ENCODE results near the gene LRFN2. TPM values are rescaled to one million over a fixed set of nuclear protein-coding genes. Genes with fewer than 3 reads are reported as not detected.

LRFN2 gene
- total RNA-seq, 1 experiment from 2014 or later = not detected

DNA sequence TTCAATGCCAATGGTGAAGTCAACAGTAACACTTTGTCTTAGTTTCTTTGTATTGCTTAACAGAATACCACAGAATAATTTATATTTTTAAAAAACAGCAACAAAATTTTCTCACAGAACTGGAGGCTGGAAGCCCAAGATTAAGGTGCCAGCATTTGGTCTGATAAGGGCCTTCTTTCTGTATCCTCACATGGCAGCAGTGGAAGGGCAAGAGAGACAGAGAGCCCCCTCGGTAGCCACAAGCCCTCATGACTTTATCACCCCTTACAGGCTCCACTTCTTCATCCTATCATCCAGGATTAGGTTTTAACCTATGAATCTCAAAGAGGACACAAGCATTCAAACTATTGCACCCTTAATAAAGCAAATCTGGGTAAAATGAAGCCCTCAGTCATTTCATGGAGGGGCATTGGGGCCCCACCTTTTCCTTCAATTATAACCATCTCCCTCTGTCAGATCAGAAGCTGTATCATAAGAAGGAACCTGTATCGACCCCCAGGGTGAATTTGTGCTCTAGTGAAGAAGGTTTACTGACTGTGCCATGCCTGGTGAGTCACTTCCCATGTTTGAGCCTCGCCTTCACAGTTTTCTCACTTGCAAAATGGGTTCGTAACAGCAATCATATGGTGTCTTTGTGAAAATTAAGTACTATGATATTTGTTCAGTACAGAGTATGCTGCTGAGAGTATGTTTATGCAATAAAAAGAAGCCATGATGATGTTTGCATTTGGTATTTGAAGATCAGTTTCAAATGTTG lies 178.2 kb downstream of the LRFN2 start:
- in situ Hi-C loops (cut with HindIII; ENCODE audit: low pct_unique_long_range_greater_than_20kb, low sequenced_read_pairs) = no loop called here
- no peak for DNase-seq (ENCODE audit: low read depth, low spot score)

DNA sequence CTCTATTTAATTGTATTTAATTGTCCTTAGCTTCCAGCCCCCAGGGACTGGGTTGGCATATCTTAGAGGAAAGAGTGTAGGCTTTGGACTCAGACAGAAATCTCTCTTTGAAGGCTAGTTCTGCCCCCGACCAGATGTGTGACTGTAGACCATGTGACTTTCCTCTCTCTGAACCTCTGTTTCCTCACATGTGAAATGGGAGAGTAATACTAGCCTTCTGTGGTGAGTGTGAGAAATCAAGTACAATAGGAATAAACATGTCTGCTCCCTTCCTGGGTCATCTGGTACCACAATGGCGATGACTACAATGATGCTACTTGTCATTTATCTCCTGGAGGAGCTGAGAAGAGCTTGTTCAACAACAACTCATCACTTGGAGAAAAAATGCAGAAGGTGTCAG lies 179.9 kb downstream of the LRFN2 start:
- in situ Hi-C loops (cut with HindIII; ENCODE audit: low pct_unique_long_range_greater_than_20kb, low sequenced_read_pairs) = no loop called here
- DNase-seq (ENCODE audit: low read depth, low spot score) = no peak

GRCh38 chr6:40406175-40406574 lies 181.0 kb downstream of the LRFN2 start:
- in situ Hi-C loops (cut with HindIII; ENCODE audit: low pct_unique_long_range_greater_than_20kb, low sequenced_read_pairs) = no loop called here
- DNase-seq (ENCODE audit: low read depth, low spot score) = no peak

DNA sequence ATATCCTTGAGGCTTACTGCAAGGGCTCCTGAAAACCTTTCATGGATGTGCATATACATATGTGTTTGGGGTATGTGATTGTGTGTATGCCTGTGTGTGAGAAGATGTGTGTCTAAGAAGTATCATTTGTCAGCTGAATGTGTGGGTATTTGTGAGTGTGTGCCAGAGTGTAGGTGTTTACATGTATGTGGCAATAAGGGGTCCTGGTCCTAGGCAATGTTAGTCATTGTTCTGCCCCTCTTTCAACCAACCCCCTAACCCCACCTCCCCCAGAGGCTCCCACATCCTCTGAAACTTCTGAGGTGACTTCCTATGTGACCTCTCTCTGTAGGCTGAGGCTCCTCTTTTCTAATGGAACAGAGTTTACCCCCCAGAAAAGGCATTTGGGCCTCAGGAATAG lies 186.4 kb downstream of the LRFN2 start:
- in situ Hi-C loops (cut with HindIII; ENCODE audit: low pct_unique_long_range_greater_than_20kb, low sequenced_read_pairs) = no loop called here
- DNase-seq (ENCODE audit: low read depth, low spot score) = no peak

DNA sequence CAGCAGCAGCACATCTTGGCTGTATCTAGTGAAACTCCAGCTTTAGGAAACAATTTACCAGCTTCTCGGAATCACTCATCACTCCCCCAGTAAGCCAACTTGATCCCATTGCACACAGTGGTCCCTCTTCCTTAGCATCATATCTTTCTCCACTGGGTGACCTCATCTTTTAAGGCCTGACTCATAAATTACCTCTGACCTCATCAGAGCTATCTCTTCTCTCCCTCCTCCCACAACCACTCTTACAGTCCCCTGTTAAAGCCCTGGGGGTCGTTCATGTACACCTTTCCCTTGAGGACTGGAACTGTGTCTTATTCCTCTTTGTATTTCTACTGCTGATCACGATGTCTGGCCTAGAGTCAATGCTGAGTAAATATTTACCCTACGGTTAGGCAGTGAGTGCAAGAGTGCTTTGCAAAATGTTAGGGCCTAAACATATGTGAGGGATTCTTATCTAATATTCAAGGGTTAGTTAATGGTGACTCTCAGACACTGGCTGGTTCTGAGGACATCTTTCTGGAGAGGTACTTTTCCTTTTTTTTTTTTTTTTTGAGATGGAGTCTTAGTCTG lies 187.2 kb downstream of the LRFN2 start:
- DNase-seq (ENCODE audit: low read depth, low spot score) = no peak
- in situ Hi-C loops (cut with HindIII; ENCODE audit: low pct_unique_long_range_greater_than_20kb, low sequenced_read_pairs) = no loop called here

DNA sequence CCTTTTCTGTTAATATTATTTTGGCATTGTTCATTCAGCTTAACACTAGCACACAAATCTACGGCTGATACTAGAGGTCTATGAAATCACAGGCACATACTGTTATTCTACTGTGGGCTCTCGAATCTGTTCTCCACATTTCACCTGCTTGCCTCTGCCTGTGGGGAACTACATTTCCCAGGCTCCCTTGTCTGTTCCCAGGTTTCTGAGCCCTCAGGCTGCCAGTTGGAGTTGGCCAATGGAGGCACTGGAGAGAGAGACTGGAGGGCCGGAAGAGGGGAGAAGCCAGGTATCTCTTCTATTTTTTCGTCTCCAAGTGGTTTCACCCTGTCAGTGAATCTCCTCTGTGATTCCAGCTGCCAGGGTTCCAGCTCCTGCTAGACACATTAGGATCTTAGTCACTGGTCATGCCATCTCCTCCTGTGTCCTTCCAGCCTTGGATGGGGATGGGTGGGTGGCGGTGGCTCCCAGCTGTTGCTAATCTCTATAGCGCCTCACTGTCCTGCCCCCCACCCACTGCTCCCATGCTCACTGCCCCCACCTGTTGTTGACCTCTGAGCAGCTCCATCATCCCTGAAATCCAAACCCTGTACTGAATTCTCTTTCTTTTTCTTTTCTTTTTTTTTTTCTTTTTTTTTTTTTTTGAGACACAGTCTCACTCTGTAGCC lies 188.2 kb downstream of the LRFN2 start:
- peak; percentile 30 for DNase-seq (ENCODE audit: low read depth, low spot score)
- in situ Hi-C loops (cut with HindIII; ENCODE audit: low pct_unique_long_range_greater_than_20kb, low sequenced_read_pairs) = no loop called here

DNA sequence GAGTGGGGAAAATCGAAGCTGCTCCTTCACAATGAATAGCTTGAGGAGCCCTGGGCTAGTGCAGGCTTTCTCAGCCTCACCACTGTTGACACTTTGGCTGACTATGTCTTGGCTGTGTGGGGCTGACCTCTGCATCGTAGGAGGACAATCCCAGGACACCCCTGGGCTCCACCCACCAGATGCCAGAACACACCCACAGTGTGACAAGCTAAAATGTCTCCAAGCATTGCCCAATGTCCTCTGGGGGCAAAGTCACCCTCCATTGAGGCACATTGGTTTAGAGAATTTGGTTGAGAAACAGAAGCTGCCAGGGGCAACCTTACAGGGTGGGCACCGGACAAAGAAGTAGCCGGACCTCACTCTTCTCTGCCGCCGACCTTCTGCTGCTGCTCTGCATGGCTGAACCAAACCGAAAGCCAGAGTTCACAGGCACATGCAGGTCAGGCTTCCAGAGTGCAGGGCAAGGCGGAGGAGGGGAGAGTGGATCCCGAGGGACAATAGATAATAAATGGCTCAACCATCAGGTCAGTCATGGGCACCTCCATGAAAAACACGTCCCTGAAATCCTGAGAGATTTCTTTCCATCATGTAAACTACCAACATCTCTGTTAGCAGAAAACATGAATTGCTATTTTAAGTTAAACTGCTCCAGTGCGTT lies 189.0 kb downstream of the LRFN2 start:
- no peak for DNase-seq (ENCODE audit: low read depth, low spot score)
- in situ Hi-C loops (cut with HindIII; ENCODE audit: low pct_unique_long_range_greater_than_20kb, low sequenced_read_pairs) = no loop called here

DNA sequence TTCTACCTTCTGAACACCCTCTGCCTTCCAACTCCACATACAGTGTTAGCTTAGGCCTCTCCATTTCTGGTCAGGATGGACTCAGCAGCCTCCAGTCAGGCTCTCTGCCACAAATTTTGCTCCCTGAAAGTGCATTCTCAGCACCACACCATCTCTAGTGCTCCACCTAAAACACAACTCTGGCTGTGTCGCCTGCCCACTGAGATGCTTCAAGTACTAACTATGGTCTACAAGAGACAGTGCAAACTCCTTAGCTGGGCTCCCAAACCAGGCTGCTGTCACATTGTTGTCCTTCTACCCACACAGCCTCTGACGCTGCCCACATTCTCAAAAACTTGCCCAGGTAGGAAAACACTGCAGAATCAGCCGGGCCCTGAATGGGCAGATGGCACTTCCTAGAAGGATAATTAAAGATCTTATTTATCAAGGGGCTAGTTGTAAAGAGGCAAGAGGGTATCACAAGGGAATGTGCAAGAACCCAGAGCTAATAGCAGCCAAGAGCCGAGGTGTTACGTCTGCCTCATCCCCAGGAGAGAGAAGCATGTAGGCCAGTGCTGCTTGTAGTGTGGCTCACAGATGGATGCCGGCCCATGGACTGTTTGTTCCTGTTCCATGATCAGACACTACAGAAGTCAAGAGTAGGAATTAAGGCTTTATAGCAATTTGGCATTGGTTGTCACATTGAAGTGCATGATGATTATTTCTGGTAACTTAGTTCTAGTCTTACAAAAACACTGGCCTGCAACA lies 189.7 kb downstream of the LRFN2 start:
- DNase-seq (ENCODE audit: low read depth, low spot score) = no peak
- in situ Hi-C loops (cut with HindIII; ENCODE audit: low pct_unique_long_range_greater_than_20kb, low sequenced_read_pairs) = no loop called here

DNA sequence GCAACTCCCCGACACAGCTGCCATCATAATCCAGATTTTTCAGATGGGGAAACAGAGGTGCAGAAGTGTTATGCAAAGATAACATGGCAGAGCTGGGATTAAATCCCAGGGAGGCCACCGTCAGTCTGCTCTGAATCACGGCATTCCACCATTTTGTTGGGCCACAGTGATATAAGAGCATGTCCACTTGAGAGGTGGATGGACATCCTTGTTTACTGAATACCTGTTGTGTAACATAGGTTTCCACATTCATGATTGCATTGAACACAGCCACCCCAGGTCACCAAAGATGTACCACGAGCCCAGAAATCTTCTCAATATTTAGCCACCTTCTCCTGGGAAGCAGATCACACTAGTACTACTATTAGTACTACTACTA lies 191.5 kb downstream of the LRFN2 start:
- no peak for DNase-seq (ENCODE audit: low read depth, low spot score)
- in situ Hi-C loops (cut with HindIII; ENCODE audit: low pct_unique_long_range_greater_than_20kb, low sequenced_read_pairs) = no loop called here

DNA sequence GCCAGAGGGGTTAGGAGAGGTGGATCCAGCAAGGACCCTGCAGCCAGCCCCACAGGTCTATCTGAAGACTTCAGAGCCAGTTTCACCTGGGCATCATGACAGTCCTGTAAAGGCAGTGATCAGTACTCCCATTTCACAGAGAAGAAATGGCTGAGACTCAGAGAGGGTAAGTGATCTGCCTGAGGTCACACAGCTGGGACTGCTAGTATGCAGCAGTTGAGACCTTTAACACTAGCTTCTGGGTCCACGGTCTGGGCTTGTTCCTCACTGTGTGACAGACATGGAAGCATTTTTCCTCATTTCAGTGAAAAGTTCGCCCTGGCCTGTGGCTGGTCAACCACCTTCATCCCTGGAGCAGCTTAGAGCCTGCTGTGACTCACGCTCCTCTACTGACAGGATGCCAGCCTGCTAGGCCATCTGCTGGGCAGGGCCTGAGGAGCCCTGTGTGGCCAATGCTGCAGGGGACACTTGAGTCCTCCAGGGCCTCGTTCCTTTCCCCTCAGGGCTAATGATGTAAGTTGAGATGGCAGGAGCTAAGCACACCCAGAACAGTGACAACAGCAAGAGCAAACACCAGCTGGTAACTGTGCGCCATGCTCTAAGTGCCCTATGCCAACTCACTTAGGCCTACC lies 192.0 kb downstream of the LRFN2 start:
- in situ Hi-C loops (cut with HindIII; ENCODE audit: low pct_unique_long_range_greater_than_20kb, low sequenced_read_pairs) = no loop called here
- DNase-seq (ENCODE audit: low read depth, low spot score) = no peak

DNA sequence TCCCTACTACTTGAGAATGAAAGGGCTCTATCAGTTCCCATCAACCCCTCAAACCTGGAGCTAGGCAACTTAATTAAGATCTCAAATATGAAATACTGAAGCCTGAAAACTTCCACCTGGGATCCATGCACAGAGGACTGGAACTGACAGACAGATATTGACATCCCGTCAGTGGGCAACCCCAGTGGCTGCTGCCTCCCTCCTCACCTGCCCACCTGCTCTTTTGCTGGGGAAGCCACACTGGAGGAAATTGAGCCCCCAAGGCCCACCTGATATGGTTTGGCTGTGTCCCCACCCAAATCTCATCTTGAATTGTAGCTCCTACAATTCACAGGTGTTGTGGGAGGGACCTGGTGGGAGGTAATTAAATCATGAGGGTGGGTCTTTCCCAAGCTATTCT lies 192.8 kb downstream of the LRFN2 start:
- DNase-seq (ENCODE audit: low read depth, low spot score) = no peak
- in situ Hi-C loops (cut with HindIII; ENCODE audit: low pct_unique_long_range_greater_than_20kb, low sequenced_read_pairs) = no loop called here

DNA sequence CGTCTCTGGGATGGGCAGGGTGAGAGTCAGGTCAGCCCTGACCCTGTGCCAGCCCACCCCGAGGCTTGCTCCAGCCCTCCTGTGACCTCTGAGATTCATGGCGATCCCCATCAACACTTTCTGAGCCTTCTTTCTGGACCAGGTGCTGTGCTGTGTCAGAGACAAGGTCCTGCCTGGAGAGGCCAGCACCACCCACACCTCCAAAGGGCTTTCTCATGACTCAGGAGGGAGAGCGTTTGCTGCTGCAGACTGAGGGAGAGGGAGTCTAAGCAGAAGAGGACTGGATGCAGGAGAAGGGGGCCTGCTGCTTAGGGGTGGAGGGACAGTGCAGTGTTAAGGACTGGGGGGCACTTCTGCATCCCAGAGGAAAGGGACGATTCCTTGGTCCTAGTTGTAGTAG lies 193.5 kb downstream of the LRFN2 start:
- in situ Hi-C loops (cut with HindIII; ENCODE audit: low pct_unique_long_range_greater_than_20kb, low sequenced_read_pairs) = no loop called here
- DNase-seq (ENCODE audit: low read depth, low spot score) = no peak

DNA sequence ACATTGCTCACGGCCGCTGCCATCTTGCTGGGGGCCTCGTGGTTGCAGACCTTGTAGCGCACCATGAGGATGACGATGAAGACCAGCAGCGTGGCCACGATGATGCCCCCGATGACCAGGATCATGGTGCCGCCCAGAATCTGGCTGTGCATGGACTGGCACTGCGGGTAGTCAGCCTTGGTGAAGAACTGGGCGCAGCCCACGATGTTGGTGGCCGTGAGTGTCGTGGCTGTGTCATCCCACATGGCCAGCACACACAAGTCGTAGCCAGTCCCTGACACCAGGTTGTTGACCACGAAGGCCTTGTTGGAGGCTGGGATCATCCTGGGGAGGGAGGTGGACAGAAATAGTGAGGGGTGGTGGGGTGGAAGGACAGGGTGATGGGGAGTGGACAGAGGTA lies 194.6 kb downstream of the LRFN2 start:
- no peak for DNase-seq (ENCODE audit: low read depth, low spot score)
- in situ Hi-C loops (cut with HindIII; ENCODE audit: low pct_unique_long_range_greater_than_20kb, low sequenced_read_pairs) = no loop called here

GRCh38 chr6:40391851-40392517 lies 195.2 kb downstream of the LRFN2 start:
- DNase-seq (ENCODE audit: low read depth, low spot score) = no peak
- in situ Hi-C loops (cut with HindIII; ENCODE audit: low pct_unique_long_range_greater_than_20kb, low sequenced_read_pairs) = no loop called here

- in situ Hi-C loops (cut with HindIII; ENCODE audit: low pct_unique_long_range_greater_than_20kb, low sequenced_read_pairs) = no loop called here
- no peak for DNase-seq (ENCODE audit: low read depth, low spot score)
Observed at GRCh38 chr6:40391086-40391485, 196.1 kb downstream of the LRFN2 start.

GRCh38 chr6:40390144-40390800 lies 196.9 kb downstream of the LRFN2 start:
- DNase-seq (ENCODE audit: low read depth, low spot score) = no peak
- in situ Hi-C loops (cut with HindIII; ENCODE audit: low pct_unique_long_range_greater_than_20kb, low sequenced_read_pairs) = no loop called here

DNA sequence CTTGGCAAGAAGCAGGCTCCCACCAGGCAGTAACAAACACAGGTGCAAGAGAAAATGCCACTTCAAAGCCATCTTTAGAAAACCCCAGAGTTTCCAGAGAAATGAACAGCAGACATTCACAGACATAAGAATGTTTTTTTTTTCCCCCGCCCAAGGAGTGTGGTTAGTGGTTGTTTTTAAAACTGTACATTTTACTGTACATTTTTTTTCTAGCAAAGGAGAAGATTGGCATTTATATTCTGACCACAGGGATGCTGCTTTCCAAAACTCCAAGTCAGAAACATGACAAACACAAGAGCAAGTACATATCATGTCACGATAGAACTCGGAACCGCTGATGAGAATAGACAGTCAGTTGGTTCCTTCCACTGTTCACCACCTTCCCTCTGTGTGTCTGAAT lies 197.9 kb downstream of the LRFN2 start:
- in situ Hi-C loops (cut with HindIII; ENCODE audit: low pct_unique_long_range_greater_than_20kb, low sequenced_read_pairs) = no loop called here
- no peak for DNase-seq (ENCODE audit: low read depth, low spot score)
